HG03575 (cell line): ENCODE data around the gene RGS7.
"Not testable (repeated sequence)": the region's sequence is repeated elsewhere in the genome, so short reads cannot be mapped to it uniquely, and the experiment has no call there.

ENCODE experiments used
- ATAC-seq: cut with Tn5 transposase; IDR thresholded peaks from one replicate; pipeline ENCODE4 v1.9.1; 2021; ENCODE audit not compliant: unreplicated experiment, insufficient number of reproducible peaks, low FRiP score; ENCODE audit errors: extremely low read depth

The RGS7 gene

DNA sequence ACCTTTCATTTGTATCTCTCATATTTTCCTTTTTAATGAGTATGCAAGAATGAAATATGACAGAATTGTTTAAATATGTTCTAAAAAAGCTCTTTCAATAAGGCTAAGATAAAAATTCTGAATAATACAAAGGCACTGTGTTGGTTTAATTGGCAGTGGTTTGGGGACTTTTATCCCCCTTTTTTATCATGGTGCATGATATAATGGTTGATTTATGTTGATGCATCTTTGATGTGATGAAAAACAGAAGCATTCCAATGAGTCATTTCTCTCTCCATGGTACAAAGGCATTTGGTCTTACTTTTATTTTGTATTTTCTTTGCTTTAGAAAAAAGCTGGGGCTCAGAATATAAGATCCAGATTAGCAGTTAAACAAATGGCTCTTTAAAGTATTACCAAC, 617.9 kb downstream of the RGS7 start:
- no peak for ATAC-seq

GRCh38 chr1:240737766-240738265, 619.2 kb downstream of the RGS7 start:
- no peak for ATAC-seq

GRCh38 chr1:240737298-240737697, 619.7 kb downstream of the RGS7 start:
- no peak for ATAC-seq

GRCh38 chr1:240734705-240735104, 622.3 kb downstream of the RGS7 start:
- ATAC-seq = not testable (repeated sequence)

DNA sequence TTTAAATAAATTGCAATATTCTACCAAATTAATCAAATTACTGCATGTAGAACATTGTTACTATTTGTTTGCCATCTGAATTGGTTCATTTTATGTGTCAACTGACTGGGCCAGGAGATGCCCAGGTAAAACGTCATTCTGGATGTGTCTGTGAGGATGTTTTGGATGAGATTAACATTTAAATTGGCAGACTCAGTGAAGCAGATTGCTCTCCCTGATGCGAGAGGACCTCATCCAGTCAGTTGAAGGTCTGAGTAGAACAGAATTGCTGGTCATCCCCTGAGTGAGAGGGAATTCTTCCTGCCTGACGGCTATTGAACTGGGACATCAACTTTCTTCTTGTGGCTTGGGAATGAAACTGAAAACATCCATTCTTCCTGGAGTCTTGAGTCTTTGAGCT, 623.0 kb downstream of the RGS7 start:
- ATAC-seq = no peak

GRCh38 chr1:240732390-240732789, 624.6 kb downstream of the RGS7 start:
- peak; percentile 95 for ATAC-seq
